Keratinocyte (primary cell): ENCODE data around the gene DAPK1. TPM values are rescaled to one million over a fixed set of nuclear protein-coding genes. Genes with fewer than 3 reads are reported as not detected.

ENCODE experiments used
- DNase-seq: peaks from one replicate; pipeline ENCODE4 v3.0.0-alpha.2; 2011; ENCODE audit warnings: low read depth, missing footprints, low spot score
- FAIRE-seq: peaks from 2 replicates; lab custom pipeline; 2011; peaks lifted over from hg19 to GRCh38; lab: Jason Lieb, UNC
- H2AFZ ChIP-seq: 2 replicates; pipeline ENCODE4 v1.6.0; 2012; ENCODE audit warnings: low read length, control low read depth, inconsistent platforms; ENCODE audit not compliant: control insufficient read depth
- H3K27ac ChIP-seq: 2 replicates; pipeline ENCODE4 v1.5.1; 2011; ENCODE audit warnings: low read length; ENCODE audit not compliant: control insufficient read depth, insufficient read depth
- H3K27me3 ChIP-seq: 3 replicates; pipeline ENCODE4 v1.6.0; 2011; ENCODE audit warnings: low read length; ENCODE audit not compliant: control insufficient read depth, insufficient read depth; ENCODE audit errors: extremely low read depth
- H3K36me3 ChIP-seq, 2 experiments: 2 replicates in 1 of 2; 3 replicates in 1 of 2; pipeline ENCODE4 v1.5.1; 2011; ENCODE audit warnings: low read length in 2 of 2, mild to moderate bottlenecking in 1 of 2; ENCODE audit not compliant: control insufficient read depth in 2 of 2, insufficient read depth in 2 of 2; ENCODE audit errors: extremely low read depth in 1 of 2
- H3K4me1 ChIP-seq: 3 replicates; pipeline ENCODE4 v1.5.1; 2011; ENCODE audit warnings: low read length; ENCODE audit not compliant: control insufficient read depth, insufficient read depth; ENCODE audit errors: extremely low read depth
- H3K4me2 ChIP-seq: 3 replicates; pipeline ENCODE4 v1.6.0; 2011; ENCODE audit warnings: low read depth, low read length; ENCODE audit not compliant: control insufficient read depth, insufficient read depth; ENCODE audit errors: extremely low read depth
- H3K4me3 ChIP-seq, 3 experiments: fragments of 200-600 bp in 1 of 3; sonication (generic) in 1 of 3; 2 replicates in 2 of 3; 3 replicates in 1 of 3; pipeline ENCODE4 v1.5.1; 2011 to 2016; ENCODE audit warnings: low read length in 3 of 3, mild to moderate bottlenecking in 3 of 3, control low read depth in 2 of 3, inconsistent platforms in 1 of 3, low read depth in 1 of 3, mixed read lengths in 1 of 3, mixed run types in 1 of 3, moderate library complexity in 1 of 3; ENCODE audit not compliant: control insufficient read depth in 2 of 3, insufficient read depth in 2 of 3; ENCODE audit errors: extremely low read depth in 1 of 3
- H3K79me2 ChIP-seq: 2 replicates; pipeline ENCODE4 v1.6.0; 2012; ENCODE audit warnings: low read length; ENCODE audit not compliant: control insufficient read depth, insufficient read depth
- H3K9ac ChIP-seq: 3 replicates; pipeline ENCODE4 v1.6.0; 2011; ENCODE audit warnings: low read length; ENCODE audit not compliant: control insufficient read depth, insufficient read depth; ENCODE audit errors: extremely low read depth
- H3K9me1 ChIP-seq: 3 replicates; pipeline ENCODE4 v1.6.0; 2011; ENCODE audit warnings: low read length; ENCODE audit not compliant: control insufficient read depth, insufficient read depth; ENCODE audit errors: extremely low read depth
- H3K9me3 ChIP-seq: 2 replicates; pipeline ENCODE4 v1.5.1; 2012; ENCODE audit warnings: low read depth, low read length; ENCODE audit not compliant: control insufficient read depth
- H4K20me1 ChIP-seq: 3 replicates; pipeline ENCODE4 v1.6.0; 2011; ENCODE audit warnings: low read length; ENCODE audit not compliant: control insufficient read depth, insufficient read depth; ENCODE audit errors: extremely low read depth
- EZH2 ChIP-seq: IDR thresholded peaks from one replicate; pipeline ENCODE4 v1.6.1; 2012; ENCODE audit warnings: inconsistent platforms, mild to moderate bottlenecking, low read length, moderate library complexity
- dilution Hi-C: fragments of 300-500 bp; cut with MboI; formaldehyde crosslinking; loops from one replicate; pipeline ENCODE4 v1.7.0; 2020; ENCODE audit warnings: low sequenced_read_pairs; ENCODE audit not compliant: extremely low pct_ligation_motif_present
- polyA plus RNA-seq, 5 experiments: library from polyadenylated mRNA; depleted of rRNA in 3 of 5; stranded (reverse) in 3 of 5; stranded (forward) in 1 of 5; unstranded in 1 of 5; fragments of >200 nt; gene quantifications; 1 replicate in 1 of 5; 2 replicates in 3 of 5; 3 replicates in 1 of 5; pipeline versions ENCODE4 v1.2.1 to v1.2.3, GENCODE V29; 2011 to 2012; ENCODE audit warnings: missing spikeins in 2 of 5, low read depth in 1 of 5, low replicate concordance in 1 of 5
- TF ChIP-seq, protein P1 (sequence below), 3 experiments: IDR thresholded peaks in 1 of 3; conservative IDR thresholded peaks in 1 of 3; optimal IDR thresholded peaks in 1 of 3; 2 replicates in 2 of 3; 3 replicates in 1 of 3; pipeline versions ENCODE3 to v1.5.1; 2011; ENCODE audit warnings: low read length in 3 of 3, mild to moderate bottlenecking in 3 of 3, moderate library complexity in 2 of 3, control low read depth in 1 of 3, inconsistent platforms in 1 of 3; ENCODE audit not compliant: insufficient read depth in 2 of 3; ENCODE audit errors: extremely low read depth in 1 of 3

DAPK1 gene
- polyA plus RNA-seq, 1 donor (not counting 4 experiments of a cell fraction or from before 2014, with no cell fraction given) = 2.8 TPM

DNA sequence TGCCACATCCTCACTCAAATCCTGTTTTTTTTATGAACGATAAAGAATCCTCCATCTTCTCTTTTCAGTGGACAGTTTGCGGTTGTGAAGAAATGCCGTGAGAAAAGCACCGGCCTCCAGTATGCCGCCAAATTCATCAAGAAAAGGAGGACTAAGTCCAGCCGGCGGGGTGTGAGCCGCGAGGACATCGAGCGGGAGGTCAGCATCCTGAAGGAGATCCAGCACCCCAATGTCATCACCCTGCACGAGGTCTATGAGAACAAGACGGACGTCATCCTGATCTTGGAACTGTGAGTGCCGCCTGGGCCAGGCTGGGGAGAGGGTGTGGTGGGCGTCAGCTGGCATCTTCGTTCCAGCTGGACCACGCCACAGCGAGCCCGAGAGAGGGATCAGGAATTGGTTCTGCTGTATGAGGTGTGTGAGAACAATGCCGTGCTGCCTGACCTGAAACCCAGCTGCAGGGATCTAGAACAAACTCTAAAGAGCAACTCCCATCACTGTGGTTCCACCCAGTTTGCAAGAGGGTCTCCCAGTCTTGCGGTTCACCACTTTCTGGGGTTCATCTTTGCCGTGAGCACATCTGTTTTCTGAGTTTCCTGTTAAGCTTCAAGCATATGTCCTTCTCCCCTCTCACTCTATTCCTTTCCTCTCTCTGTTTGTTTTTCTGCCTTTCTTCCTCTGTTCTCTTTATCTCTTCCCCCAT lies 107.4 kb downstream of the DAPK1 start:
- Histone ChIP-seq H3K79me2 (no peaks in the 10 kb centered on the region), H3K9me1 (no peaks in the 10 kb centered on the region), H3K27me3 (peaks cover 5% of the 10 kb centered on the region), H2AFZ (no peak overlapping the region), H3K27ac (no peak overlapping the region), H3K4me2 (no peak overlapping the region), H3K4me1 (no peaks in the 10 kb centered on the region), H3K9me3 (no peaks in the 10 kb centered on the region), H3K4me3 (no peak overlapping the region), H3K36me3 (no peaks in the 10 kb centered on the region), H3K9ac (no peak overlapping the region), H4K20me1 (no peaks in the 10 kb centered on the region)
- DNase-seq = no peak
- no peak for TF ChIP-seq EZH2
- TF ChIP-seq, protein P1, sequence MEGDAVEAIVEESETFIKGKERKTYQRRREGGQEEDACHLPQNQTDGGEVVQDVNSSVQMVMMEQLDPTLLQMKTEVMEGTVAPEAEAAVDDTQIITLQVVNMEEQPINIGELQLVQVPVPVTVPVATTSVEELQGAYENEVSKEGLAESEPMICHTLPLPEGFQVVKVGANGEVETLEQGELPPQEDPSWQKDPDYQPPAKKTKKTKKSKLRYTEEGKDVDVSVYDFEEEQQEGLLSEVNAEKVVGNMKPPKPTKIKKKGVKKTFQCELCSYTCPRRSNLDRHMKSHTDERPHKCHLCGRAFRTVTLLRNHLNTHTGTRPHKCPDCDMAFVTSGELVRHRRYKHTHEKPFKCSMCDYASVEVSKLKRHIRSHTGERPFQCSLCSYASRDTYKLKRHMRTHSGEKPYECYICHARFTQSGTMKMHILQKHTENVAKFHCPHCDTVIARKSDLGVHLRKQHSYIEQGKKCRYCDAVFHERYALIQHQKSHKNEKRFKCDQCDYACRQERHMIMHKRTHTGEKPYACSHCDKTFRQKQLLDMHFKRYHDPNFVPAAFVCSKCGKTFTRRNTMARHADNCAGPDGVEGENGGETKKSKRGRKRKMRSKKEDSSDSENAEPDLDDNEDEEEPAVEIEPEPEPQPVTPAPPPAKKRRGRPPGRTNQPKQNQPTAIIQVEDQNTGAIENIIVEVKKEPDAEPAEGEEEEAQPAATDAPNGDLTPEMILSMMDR (optimal IDR thresholded peaks at IDR 0.05 in 1 of 3, IDR thresholded peaks at IDR 0.05 in 1 of 3, conservative IDR thresholded peaks at IDR 0.05 in 1 of 3; ENCODE audit: extremely low read depth in 1 of 3, insufficient read depth in 2 of 3, low read length in 3 of 3) = no peak
- no peak for FAIRE-seq
- dilution Hi-C loops = no loop called here

DNA sequence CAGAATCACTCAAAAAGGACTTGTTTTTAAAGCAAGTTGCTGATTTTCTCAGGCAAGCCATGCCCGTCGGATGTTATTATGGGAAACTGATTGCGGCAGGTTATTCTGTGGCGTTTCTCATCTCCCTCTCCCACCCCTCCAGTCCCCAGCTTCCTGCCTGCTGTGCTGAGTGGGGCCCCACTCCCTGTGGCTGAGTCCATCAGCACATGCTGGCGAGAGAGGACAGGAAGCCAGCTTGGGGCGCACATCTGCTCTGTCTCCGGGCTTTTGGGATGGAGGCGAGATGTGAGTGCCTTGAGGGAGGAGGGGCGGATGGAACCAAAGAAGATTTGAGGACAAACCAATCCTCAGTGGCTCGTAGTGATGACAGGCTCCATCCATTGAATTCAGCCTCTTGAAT lies 108.0 kb downstream of the DAPK1 start:
- peaks cover 5% of the 10 kb centered on the region for H3K27me3 ChIP-seq
- FAIRE-seq = no peak

More for the DNA sequence above, 108.0 kb downstream of the DAPK1 start:
- Histone ChIP-seq H3K79me2 (no peaks in the 10 kb centered on the region), H3K4me3 (no peak overlapping the region), H2AFZ (no peak overlapping the region), H3K9ac (no peak overlapping the region), H3K27ac (no peak overlapping the region), H3K4me2 (no peak overlapping the region), H3K9me3 (no peaks in the 10 kb centered on the region), H3K9me1 (no peaks in the 10 kb centered on the region), H3K36me3 (no peaks in the 10 kb centered on the region), H3K4me1 (peaks cover 3% of the 10 kb centered on the region), H4K20me1 (no peaks in the 10 kb centered on the region)
- DNase-seq = no peak
- dilution Hi-C loops = no loop called here
- TF ChIP-seq, protein P1 (optimal IDR thresholded peaks at IDR 0.05 in 1 of 3, IDR thresholded peaks at IDR 0.05 in 1 of 3, conservative IDR thresholded peaks at IDR 0.05 in 1 of 3; ENCODE audit: extremely low read depth in 1 of 3, insufficient read depth in 2 of 3, low read length in 3 of 3) = no peak
- no peak for TF ChIP-seq EZH2
